ENCODE results near the gene HSPA4.
"Not testable (repeated sequence)": the region's sequence is repeated elsewhere in the genome, so short reads cannot be mapped to it uniquely, and the experiment has no call there.

The HSPA4 gene

DNA sequence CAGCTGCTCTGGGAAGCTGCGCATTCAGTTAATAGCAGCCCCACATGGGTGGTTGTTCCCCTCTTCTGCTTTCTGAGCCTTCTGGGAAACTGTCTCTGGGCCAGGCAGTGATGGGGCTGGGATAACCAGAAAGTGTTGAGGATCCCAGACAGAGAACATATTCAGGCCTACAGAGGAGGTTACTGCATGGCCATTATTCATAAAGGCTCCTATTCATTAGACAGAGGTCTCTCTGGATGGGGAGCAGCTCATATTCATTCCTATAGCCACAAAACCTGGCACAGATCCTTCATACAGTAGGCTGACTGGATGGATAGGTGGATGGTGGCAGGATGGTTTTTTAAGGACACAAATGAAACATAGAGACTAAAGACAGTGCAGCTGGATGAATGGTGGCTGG, 76.3 kb downstream of the HSPA4 start:
- DNase-seq = no peak

DNA sequence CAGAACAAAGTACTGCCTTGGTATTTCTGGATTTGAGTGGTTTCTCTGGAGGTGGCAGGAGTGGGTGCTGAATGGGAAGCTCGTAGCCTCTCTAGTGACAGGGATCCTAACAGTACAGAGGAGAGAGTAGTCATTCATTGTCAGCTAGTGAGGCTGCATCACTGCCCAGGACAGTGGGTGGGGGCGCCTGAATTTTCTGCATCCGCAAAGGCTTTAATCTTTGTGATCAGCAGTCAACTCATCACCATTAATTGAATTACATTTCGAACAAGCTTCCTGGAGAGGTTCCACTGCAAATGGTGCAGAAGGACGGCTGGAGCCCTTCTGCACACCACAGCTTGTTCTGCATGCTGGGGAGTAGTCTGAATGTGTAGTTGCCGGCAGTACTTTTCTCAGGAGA, 77.5 kb downstream of the HSPA4 start:
- DNase-seq = no peak

DNA sequence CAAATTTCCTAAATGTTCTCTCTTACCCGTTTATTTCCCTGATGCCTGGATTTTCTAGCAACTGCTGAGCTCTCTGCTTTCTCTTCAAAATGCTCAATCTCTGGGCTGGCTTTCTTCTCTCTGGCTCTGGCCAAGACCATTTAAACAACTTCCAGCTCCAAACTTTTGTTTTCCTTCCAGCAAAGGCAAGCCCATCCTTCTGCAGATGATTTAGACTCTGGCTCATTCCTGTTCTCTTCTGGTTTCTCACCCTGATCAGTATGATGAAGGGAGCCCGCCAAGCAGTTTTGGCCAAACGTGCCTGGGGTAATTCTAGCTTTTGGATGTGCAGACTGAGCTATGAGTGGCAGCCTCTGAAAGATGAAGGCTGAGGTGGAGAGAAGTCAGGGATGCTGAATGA, 78.1 kb downstream of the HSPA4 start:
- no peak for DNase-seq

DNA sequence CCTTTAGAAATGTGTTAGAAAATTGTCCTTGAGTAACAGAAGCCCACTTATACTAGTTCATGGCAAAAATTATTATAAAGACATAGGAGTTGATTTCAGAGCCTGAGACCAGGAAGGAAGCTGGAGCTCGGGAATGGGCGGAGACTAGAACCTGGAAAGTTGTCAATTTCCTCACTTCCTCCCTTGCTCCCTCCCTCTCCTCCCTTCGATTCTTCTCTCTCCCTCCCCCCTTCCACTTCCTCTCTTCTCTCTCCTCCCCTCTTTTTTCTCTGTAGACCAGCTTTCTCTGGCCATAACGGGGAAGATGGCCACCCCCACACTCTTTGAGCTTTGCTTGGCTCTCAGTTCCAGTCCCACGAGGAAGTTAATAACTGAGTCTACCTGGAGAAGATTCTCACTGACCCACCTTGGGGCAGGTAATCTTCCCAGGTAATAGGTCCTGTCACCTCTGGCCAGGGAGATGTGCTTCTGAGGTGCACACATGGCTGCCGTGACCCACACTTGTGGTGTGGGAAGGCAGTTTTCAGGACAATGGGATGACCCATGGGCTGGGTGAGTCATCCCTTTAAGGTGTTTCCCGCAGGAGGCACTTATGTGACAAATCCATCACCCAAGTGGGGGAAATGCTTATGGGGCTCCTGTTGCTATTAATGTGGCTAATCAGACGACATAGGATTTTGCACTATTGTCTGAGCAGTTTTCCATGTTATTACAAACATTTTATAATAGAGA, 78.7 kb downstream of the HSPA4 start:
- no peak for DNase-seq

DNA sequence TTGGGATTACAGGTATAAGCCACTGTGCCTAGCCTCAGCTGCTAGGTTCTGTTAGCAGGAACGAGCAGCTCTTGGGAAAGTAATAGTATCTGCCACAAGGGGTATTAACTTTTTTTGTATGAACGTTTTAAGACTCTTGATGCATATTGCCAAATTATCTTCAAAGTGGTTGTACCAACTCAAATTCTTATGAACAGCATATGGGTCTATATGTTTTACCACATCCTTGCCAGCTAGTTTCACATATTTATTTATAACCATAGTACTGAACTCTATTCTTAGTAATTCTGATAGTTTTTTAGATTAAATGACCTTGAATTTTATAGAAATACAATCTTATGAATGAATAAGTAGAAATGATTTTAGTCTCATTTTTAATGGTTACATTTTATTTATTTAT, 80.9 kb downstream of the HSPA4 start:
- no peak for DNase-seq

DNA sequence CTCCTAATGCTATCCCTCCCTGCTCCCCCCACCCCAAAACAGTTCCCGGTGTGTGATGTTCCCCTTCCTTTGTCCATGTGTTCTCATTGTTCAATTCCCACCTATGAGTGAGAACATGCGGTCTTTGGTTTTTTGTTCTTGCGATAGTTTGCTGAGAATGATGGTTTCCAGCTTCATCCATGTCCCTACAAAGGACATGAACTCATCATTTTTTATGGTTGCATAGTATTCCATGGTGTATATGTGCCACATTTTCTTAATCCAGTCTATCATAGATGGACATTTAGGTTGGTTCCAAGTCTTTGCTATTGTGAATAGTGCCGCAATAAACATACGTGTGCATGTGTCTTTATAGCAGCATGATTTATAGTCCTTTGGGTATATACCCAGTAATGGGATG, 81.4 kb downstream of the HSPA4 start:
- DNase-seq = not testable (repeated sequence)

DNA sequence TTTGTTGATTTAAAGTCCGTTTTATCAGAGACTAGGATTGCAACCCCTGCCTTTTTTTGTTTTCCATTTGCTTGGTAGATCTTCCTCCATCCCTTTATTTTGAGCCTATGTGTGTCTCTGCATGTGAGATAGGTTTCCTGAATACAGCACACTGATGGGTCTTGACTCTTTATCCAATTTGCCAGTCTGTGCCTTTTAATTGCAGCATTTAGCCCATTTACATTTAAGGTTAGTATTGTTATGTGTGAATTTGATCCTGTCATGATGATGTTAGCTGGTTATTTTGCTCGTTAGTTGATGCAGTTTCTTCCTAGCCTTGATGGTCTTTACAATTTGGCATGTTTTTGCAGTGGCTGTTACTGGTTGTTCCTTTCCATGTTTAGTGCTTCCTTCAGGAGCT, 85.1 kb downstream of the HSPA4 start:
- not testable (repeated sequence) for DNase-seq

DNA sequence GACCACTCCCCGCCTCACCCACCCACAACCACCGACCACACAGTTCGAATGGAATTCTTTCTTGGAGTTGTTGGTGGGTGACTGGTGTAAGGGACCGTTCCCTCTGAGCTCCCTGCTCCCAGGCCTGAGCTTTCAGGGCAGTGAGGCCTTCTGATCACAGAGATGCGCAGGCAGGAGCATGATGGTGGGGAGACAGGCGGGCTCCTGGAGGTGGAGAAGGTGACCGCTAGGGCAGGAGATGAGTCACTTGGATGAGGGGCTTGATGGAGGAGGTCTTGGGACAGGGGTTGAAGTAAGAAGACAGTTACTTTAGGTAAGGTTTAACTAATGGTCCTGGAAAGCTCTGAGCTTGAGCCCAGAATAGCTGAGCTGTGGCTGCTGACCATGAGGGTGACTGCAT, 88.5 kb downstream of the HSPA4 start:
- peak; percentile 38 for DNase-seq

DNA sequence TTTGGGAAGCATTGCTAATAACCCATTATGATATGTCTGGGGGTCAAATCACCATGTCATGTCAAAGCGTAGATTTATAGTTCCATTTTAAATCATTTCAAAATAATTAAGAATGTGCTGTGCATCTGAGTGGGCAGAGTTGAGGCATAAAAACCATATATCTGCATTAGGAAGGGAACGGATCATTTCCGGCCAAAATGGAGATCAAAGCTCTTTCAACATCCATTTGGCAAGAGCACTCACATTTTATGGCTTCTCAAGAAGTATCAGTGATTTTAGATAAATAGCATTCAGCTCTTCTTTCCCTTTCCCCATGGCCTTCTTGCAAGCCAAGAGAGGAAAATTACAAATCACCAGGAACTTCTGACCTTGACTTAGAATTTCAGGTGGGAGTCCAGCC, 89.9 kb downstream of the HSPA4 start:
- DNase-seq = no peak

DNA sequence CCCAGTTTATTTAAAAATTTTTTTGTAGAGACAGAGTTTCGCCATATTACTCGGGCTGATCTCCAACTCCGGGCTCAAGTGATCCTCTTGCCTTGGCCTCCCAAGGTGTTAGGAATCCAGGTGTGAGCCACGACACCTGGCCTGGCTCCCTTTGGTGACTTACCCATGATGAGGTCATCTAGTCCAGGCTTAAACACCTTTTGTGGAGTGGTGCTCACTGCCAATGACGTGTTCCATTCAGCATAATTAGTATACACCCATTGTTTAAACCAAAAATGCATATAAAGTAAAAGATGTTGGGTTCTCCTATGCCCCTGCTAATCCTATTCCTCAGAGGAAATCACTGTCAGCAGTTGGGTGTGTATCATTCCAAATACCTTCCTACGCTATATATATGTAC, 91.0 kb downstream of the HSPA4 start:
- DNase-seq = peak; percentile 36

DNA sequence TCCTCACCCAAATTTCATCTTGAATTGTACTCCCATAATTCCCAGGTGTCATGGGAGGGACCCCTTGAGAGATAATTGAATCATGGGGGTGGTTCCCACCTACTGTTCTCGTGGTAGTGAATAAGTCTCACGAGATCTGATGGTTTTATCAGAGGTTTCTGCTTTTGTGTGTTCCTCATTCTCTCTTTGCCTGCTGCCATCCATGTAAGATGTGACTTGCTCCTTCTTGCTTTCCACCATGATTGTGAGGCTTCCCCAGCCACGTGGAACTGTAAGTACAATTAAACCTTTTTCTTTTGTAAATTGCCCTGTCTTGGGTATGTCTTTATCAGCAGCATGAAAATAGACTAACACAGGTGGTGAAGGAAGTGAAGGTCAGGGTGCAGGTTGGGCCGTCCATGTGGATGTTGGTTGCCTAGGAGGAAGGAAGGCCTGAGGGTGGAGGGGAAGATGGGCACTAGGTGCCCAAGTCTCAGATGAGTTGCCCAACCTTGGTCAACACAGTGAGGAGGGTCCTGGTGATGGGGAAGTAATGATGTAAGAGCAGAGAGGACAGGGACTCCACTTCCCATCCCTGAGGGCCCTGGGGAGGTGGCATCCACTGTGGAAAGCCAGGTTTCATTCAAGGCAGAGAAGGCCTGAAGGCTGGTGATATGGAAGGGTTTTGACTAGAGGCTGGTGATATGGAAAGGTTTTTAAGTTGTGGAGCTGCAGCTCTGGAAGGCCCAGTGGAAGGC, 92.6 kb downstream of the HSPA4 start:
- DNase-seq = peak; percentile 12

DNA sequence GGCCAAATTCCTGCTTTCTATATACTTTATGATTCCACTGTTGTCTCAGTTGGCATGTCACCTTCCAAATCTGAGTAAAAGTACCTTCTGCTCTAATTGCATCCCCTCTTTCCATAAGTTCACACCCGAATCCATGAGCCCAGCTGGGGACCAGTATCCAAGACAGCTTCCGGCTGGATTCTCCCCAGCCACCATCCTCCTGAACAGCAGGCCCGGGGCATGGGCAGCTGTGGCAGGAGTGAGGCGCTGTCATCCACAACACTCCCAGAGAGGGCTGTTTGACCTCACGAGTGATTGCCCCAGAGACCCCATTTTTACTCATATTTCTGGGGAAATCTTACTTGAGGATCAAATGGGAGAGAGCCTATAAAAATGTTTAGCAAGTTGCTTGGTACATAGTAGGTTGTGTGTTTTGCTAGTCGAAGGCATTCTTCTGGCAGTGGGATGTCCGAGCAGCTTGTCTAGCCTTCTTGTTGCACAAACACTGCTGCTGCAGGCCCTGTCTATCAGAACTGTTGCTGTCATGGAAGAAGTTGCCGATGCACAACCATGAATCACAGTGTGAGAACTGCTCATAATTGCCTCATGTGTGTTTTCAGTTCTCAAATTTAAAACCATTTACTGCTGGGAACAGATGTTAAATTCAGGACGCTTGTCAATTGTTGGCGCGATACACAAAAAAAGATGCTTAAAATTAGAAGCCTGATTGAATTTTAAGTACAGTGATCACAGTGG, 93.8 kb downstream of the HSPA4 start:
- DNase-seq = peak; percentile 32

DNA sequence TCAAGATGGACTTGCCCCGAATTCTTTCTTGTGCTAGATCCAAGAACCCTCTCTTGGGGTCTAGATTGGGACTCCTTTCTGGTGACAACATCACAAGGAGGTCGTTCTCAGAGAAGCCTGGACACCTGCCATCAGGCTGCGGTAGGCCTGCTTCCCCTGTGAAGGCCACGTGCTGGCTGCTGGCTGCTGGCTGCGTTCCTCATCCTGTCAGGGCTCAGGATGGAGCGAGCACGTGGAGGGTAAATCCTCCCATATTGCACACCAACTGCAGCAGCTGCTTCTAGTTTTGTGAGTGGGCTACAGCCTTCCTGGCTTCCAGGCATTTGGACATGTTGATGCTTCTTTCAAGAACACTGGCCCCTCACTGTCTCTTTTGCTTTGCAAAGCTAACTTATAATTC, 95.6 kb downstream of the HSPA4 start:
- peak; percentile 29 for DNase-seq

DNA sequence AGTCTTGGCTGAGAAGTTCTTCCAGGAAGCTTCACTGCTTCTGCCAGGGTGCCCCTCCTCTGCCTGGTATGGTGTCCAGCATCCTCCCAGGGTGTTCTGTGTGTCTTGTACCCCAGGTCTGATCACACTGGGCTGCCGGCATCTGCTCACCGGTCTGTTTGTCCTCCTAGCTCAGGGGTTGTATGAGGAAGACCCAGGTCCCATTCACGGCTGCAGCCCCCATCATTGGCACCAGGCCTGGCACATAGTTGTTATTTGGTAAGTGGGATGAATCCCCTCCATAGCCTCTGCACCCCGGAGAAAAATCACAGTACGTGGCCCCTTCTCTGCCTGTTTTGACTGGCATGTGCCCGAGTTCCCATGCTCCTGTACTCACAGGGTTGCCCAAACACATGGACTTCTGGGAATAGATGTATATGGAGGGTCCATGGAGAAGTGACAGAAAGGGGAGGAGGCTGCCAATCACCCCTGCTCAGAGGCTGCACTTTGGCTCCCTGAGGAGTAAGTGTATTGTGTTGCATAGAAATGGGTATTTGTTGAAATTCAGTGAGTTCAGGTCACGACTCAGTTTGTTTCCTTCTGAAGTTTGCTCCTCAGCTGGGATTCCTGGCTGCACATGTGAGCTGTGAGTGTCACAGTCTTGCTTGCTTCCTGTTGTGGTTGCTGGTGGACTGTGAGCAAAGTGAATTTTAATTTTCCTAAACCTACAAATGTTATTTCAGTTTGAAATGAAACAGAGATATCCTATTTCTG, 96.2 kb downstream of the HSPA4 start:
- DNase-seq = peak; percentile 37

DNA sequence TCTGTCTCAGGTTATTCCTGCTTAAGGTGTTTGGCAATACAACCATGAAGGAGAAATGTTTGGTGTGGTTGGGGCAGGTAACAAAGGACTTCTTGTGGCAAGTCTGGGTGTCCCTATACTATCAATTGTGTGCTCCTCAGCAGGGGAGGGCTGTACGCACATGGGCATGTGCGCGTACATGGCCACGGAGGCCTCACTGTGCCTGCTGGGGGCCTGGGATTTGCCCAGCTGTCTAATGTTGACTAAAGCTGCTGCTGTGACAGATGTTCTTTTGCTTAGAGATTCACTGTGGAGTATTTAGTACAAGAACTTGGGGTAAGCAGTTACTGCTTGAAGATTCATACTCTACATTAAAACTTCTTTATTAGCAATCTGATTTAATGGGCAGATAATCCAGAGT, 97.5 kb downstream of the HSPA4 start:
- DNase-seq = peak; percentile 40

DNA sequence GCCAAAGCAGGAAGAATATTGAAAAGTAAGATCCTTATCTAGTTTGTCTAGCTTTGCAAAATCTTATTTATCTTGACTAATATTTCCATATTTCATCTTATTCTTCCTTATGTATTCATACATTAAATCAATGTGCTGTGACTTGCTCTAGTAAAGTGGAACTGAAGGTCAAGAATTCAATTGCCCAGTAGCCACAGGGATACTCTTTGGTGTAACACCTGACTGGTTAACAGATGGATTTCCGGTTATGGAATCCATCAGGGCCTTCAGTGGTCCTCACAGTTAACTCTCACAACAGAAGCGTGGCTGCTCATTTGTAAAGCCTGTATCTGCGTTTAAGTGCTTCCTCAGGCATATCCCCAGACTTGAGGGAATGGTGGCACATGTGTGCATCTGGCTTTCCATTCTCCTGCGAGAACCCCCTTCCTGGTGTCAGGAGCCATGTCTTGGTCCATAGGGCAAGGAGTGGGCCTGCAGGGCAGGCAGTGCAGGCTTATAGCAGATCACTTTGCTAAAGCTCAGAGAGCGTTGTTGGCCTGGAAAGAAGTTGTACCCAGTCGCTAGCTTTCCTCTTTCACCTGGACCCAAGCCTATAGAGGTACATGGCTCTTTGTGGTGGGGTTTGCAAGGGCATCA, 99.2 kb downstream of the HSPA4 start:
- no peak for DNase-seq

DNA sequence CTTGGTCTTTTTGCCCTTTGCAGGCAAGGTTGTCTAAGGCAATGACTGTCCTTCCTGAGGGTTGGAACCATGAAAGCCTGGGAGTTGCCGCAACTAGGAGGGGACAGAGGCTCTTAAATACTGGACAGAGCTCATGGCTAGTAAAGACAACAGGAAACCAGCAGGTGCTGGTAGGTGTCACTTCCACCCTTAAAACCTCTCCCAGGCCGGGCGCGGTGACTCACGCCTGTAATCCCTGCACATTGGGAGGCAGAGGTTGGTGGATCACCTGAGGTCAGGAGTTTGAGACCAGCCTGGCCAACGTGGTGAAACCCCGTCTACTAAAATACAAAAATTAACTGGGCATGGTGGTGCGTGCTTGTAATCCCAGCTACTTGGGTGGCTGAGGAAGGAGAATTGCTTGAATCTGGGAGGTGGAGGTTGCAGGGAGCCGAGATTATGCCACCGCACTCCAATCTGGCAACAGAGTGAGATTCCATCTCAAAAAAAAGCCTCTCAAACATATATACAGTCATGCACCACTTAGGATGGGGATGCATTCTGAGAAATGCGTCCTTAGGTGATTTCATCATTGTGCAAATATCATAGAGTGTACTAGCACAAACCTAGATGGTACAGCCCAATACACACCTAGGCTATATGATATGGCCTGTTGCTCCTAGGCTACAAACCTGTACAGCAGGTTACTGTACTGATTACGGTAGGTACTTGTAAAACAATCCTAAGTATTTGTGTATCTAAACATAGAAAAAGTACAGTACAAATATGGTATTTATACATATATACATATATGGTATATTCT, 102.7 kb downstream of the HSPA4 start:
- DNase-seq = no peak

DNA sequence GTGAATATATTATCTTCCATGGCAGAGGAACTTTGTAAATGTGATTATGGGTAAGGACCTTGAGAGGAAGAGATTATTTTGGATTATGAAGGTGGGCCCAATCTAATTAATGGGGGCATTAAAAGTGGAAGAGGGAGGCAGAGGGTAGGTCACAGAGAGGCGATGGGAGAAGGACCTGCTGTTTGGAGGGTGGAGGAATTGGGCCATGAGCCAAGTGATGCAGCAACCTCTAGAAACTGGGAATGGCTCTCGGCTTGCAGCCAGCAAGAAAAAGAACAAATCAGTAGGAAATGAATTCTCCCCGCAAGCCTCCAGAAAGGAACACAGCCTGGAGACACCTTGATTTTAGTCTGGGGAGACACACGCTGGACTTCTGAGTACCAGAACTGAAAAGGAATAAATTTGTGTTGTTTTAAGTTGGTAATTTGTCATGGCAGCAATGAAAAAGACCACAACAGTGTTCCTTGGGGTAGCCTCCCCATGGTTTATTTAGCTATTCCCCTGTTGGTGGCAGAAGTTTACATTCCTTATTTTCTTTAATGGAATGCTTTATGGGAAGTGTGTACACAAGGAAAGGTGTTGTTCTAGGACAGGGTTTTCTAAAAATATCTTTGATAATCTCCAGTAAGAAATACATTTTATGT, 103.6 kb downstream of the HSPA4 start:
- no peak for DNase-seq
